T-helper 1 cell (primary cell): ENCODE measurements around the gene LRP1B.
"Not testable (repeated sequence)": the region's sequence is repeated elsewhere in the genome, so short reads cannot be mapped to it uniquely, and the experiment has no call there.

Source experiments
- DNase-seq, 5 donors: peaks; one replicate each; pipeline ENCODE4 v3.0.0-alpha.2; 2012 to 2020

LRP1B gene

DNA sequence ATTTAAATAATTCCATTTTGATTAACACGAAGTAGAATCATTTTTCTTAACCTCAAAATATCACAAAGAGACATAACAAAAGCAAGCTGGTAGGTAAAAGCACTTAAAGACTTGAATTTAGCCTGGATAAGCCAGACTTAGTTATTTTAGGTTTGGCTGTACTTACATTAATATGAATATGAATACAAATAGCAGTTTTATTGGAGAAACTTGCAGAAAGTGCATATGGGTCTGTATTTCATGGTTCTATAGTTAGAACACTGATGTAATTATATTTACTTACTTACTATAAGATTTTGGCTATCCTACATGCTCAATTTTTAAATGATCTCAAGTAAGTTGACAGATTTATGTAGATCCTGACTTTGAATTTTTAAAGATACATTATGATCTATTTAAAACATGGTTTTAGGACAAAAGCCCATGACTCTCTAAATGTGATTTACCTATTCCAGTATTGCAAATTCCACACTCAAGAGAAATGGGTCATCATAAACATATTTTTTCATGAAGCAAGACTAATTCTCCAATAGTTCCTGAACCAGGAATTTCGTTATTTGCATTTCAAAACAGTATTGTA is 1775.2 kb downstream of the LRP1B start:
- DNase-seq: no peak

DNA sequence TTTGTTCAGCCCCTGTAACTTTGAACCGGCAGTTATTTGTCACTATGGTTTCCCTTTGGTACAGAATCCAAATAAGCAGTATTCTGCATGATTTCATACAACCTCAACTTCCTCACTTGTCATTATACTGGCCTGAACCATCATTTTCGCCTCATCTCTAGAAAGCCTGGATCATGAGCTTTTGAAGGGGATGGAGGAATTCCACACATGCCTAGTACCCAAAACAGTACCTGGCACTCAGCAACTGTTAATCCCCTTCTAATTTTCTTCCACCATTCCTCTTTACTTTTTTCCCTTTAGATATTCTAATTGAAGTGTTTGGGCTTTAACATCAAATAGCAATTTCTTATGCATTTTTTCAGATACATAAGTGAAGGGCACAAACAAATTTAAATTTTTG is 1776.3 kb downstream of the LRP1B start:
- no peak for DNase-seq

DNA sequence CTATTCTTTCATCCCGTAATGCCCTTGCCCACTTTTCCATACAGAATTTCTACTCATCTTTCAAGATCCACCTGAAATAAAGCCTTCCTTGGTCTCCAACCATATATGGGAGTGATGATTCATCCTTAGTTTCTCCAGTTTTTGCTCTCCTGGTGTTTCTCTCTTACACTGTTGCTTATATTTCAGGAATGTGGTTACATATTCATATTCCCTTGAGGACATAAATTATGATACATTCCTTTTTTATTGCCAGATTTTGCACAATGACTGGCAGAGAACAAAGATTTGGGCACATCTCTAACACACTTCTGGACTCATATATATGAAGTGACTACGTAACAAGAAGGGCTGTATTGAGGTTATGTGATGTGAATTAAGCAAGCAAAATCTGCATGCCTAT is 1777.3 kb downstream of the LRP1B start:
- no peak for DNase-seq

DNA sequence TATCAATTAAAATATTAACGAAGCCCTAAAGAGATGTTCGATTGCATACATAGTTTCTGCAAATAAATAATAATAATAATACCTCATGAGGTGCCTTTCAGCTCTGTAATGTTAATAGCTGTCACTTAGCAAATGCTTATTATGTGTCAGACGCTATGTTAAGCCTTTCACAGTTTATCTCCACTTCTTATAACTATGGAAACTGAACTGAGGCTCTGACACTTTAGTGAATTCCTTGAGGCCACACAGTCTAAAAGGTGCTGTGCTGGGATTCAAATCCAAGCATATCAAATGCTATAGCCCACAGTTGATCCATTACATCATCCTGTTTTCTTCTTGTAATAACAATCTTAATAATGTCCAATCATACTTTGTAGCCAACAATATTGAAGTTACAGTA is 1779.1 kb downstream of the LRP1B start:
- DNase-seq: no peak

DNA sequence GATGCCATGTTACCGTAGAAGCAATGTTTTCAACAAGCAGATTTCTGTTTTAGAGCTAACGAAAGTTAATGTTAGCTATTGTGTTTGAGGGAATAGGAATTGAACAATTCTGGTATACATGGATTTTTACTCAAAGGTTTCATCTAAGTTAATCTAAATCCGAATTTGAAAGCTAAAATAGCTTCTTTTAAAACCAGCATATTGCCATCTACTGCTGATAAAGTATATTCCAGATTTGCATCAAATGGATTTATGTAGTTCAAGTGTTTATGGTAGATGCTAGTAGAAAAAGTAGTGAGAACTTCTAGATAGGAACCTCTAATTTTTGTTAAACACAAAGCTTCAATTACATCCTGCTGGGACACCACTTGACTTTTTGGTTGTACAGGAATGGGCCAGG is 1781.1 kb downstream of the LRP1B start:
- DNase-seq: no peak

DNA sequence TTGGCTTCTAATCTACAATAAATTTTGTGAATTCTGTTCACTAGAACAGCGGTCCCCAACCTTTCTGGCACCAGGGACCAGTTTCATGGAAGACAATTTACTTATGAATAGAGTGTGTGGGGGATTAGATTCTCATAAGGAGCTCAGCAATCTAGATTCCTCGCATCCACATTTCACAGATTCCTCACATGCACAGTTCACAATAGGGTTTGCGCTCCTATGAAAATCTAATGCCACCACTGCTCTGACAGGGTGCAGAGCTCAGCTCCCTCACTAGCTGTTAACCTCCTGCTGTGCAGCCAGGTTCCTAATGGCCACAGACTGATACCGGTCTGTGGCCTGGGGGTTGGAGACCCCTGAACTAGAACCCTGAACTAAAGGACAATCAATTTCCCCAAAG is 1782.0 kb downstream of the LRP1B start:
- no peak for DNase-seq

DNA sequence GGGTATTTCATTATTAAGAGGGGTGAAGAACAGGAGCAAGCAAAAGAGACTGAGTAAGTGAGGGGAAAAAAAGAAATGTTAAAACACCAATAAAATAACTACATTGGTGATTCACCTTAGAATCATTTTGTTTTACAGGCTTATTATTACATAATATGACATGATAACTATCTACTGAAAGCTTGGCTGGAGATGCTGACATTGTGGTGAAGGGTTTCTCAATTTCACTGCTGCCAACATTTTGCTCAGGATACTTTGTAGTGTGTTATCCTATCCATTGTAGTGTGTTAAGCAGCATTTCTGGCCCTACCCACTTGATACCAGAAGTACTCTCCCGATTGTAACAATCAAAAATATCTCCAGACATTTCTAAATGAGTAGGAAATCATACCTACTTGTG is 1786.0 kb downstream of the LRP1B start:
- DNase-seq: no peak

DNA sequence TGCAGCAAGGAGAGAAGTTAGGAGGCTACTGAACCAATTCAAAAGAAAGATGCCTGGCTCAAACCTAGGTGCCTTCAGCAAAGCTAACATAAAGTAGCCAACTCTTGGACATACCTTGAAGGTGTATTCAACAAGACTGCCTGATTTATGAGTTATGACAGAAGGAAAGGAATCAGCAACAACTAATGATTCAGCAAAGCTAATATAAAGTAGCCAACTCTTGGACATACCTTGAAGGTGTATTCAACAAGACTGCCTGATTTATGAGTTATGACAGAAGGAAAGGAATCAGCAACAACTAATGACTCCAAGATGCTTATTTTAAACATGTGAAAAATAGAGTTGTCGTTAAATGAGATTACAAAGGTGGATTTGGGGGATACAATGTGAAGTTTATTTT is 1786.5 kb downstream of the LRP1B start:
- DNase-seq: not testable (repeated sequence)

DNA sequence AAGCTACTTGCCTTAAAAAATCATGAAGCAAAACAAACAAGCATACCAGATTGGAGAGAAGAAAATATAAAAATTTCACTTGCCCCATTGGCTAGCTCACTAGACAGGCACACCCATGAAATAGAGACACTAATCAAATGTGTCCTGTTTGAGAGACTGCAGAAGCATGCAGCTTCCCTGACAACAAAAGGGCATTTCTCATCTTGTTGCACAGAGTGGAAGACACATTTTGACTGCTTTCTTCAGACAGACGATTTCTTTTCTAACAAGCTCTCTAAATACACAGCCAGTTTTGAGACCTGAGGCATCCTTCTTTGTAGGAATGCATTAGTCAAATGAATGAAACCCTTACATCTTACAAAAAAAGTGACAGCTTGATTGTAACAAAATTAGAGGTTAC is 1792.0 kb downstream of the LRP1B start:
- no peak for DNase-seq

DNA sequence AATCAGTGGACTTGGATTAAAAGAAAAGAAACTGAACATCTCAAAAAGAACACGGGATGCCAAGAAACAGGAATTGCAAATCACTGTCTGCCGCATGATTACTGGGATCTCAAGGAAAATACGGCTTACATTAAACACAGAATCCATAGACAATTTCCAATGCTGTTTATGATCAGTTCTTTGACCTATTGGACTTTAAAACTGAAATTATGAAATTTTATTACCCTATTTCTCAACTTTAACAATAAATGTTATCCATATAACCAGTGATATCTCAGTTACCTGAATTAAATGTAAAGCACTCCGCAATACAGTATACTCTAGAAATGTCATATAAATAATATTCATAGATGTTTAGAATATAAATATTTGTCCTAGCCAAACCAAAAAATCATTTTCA is 1793.8 kb downstream of the LRP1B start:
- DNase-seq: no peak

DNA sequence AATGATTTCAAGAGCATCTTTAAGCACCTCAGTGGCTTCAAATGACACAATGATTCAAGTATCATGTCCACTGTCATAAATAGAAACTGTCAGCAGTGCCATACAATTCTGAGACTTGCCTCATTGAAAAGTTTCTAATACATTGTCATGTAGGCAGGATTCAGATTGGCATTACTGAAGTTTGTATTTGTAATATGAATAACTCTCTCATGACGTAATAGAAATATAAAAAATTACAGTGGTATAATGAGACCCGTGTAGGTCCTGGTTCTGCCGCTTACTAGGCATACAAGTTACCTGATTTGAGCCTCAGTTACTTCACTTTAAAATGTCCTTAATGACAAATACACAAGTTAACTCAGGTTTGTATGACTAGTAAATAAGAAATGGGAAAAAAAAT is 1814.5 kb downstream of the LRP1B start:
- no peak for DNase-seq

DNA sequence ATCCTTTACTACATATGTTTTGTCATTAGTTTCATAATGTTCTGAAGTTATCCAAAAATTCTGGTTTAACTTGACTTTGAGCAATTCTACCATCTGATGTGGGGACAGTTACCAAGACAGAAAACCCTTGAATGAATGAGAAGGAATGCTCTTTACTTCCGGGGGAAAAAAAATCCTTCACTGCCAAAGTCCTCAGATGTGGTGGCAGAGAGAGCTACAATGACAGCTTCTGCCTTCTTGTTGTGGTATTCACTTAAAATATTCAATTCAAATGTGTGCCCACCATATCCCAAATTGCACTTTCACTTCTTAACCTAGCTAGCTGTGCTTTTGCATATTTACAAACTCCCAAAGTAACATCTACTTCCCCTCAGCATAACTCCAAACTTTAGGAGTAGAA is 1818.9 kb downstream of the LRP1B start:
- DNase-seq: no peak

DNA sequence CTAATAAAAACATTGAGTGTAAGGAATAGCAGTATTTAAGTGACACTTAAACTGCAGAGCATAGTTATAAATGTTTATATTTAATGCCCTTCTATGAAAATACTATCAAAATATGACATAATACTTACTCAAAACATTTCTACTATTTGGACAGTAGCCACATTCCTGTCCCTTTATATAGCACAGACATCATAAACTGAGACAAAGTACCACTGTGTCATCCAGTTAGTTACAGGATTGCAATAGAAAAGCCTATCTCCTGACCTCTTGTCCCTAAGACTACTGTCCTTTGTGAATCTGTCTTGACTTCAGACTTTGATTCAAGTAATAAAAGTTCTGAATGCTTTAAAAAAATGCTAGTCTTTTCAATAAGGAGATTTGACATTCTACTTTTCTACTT is 1822.1 kb downstream of the LRP1B start:
- no peak for DNase-seq

DNA sequence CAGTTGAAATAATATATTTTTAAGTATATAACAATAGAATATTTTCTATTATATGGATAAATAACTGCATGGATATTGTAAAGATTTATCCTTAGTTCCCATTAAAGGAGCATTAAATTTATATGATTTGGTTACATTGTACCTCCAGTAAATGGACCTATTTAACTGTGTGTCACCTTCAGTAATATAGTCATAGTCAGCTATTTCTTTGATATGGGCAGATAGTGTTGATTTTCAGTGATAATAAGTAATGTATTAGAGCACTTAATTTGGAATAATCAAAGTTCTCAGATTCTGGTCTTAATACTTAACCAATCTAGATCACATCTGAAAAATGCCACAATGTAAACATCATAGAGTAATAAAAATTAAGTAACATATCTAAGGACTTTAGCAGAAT is 1823.3 kb downstream of the LRP1B start:
- DNase-seq: no peak

DNA sequence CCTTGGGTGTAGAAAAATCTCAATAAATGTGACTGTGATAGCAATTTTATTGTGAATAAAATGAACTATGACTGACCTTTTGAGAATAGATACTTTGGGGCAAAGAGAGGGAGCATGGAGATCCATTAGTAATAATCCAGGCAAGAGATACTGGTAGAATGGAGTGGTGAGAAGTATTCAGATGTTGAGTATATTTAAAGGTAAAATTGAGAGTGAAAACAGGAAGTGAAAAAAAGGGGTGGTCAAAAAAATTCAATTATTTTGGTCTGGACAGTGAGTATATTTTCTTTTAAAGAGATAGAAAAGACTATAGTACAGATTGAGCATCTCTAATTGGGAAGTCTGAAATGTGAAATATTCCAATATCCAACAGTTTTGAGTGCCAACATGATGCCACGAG is 1835.0 kb downstream of the LRP1B start:
- no peak for DNase-seq

DNA sequence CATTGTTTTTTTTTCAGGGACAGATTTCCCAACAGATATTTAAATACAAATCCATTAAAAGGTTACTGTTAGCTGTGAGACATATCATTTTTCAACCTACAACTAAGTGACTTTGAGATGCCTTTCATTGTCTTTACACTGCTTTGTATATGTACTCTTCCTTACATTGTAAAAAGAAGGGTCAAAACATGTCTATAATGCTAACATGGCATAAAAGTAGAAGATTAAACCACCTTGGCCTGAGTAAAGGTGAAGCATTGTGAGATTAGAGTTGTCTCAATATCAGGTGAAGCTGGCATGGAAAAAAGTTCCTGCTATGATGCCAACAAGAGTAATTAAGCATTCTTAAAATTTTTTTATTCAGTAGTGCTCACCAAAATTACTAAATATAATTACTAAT is 1842.1 kb downstream of the LRP1B start:
- no peak for DNase-seq

DNA sequence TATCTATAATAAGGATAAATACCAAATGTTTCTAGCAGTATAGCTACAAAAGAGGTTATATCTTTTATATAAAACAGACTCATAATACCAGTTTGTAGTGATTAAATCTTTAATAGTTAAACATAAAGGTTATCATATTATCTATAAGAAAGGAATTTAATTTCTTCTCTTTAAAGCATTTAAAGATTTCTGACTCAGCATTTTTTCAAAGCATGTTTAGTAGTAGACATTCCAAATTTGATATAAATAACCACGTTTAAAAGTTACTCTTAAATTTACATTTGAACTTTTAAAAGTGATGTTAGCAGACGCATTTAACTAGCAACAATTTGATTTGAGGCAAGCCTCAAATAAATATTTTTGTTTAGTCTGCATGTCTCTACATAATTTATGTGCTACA is 1842.6 kb downstream of the LRP1B start:
- DNase-seq: no peak

DNA sequence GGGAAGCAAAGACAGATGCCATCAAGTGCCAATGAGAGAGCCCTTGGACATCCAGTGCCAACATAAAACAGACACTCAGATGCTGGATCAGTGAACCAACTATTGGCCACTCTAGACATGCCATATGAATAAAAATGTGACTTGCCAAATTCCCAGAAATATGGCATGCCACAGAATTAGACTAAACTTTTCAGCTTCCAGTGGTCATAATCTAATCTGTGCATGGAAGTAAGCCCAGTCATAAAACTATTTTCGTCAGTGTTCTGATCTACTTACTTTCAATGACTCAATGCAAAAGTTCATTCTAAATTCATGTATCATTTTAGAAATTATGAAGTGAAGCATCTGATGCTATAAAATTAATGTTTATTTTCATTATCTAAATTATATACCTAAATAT is 1844.4 kb downstream of the LRP1B start:
- DNase-seq: no peak

DNA sequence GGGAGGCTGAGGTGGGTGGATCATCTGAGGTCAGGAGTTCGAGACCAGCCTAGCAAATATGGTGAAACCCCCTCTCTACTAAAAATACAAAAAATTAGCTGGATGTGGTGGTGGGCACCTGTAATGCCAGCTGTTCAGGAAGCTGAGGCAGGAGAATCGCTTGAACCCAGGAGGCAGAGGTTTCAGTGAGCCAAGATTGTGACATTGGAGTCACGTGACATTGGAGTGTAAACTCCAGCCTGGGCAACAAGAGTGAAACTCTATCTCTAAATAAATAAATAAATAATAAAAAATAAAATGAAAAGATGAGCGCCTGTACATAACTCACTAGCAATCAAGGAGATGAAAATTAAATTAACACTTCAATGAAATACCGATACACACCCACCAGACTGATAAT is 1853.5 kb downstream of the LRP1B start:
- not testable (repeated sequence) for DNase-seq

DNA sequence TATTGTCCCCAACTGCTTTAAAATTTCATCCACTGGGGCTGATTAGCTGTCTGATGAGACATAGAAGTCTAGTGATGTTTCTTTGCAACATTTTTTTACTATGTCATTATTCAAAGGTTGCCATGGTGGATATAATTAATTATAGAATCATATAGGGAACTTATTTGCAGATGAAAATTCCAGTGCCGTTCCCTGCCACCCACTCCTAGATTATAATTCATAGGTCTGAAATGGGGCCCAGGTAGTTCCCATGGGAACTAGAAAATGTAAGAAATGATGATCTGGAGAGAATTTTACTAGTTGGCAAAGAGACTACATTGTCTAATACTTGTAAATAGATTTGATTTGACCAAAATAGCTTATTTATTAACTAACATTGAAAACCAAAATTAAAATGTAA is 1854.2 kb downstream of the LRP1B start:
- no peak for DNase-seq

DNA sequence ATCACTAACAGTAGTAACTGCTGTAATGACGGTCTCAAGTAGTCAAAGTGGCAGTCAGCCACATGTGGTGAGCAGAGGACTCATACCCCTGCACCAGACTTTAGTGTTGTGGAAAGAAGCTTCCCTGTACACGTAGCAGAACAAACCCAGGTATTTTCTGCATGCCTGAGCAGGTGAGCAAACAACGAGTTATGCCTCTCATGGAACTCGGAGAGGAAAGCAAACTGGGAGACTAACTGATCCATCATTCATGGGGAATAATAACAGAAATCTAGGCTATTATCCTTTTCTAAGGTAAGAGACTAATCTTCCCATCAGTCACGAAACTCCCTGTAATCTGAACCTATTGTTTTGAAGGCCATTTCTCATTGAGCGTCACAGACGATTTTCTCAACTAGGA is 1855.4 kb downstream of the LRP1B start:
- no peak for DNase-seq

DNA sequence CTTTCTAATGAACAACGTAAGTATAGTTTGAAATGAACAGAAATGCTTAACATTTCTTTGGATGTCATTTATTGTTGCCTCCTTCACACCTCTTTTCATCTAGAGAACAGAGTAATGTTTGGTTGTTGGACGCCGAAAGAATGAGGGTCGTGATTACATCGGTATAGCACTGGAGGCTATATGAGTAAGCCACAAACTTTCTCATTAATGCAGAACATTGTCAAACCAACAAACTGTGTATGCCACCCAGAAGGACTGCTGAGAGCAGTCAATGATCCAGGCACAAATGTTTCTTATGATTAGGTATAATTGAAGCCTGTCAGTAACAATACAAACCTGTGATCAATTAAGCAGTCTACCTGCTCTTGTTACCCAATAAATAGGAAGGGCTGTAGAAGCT is 1855.9 kb downstream of the LRP1B start:
- no peak for DNase-seq

DNA sequence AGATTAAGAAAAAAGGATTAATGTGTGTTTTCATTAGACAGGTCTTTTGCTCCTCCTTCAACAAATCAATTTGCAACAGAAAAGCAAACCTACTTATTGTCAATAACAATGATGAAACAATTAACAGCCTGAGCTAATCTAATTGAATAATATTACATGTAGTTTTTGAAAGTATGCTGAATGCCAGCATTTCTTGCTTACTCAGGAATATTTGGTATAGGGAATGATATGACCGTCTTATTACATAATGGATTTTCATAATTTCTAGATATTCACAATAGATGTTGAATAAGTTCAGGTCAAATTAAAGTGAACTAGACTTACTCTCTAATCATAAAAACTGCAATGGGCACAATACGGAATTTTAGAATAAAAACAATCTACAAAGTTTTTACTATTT is 1856.9 kb downstream of the LRP1B start:
- DNase-seq: no peak

DNA sequence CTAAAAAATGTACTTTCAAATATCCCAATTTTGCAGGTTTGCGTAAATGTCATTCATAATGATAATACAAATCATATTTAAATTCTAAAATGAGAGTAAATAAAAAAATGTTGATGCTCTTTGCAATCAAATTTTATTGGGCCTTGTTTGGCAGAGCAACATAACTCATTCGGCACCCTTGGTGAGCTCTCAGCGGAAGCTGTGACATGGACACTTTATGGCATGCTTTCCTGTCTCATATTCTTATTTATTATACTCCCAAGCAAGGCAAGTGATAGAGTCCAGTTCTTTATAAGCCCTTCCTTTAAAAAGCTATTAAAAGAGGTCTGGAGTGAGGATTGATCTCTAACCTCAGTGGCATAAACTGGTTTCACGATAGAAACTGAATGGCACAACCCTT is 1857.4 kb downstream of the LRP1B start:
- DNase-seq: no peak

DNA sequence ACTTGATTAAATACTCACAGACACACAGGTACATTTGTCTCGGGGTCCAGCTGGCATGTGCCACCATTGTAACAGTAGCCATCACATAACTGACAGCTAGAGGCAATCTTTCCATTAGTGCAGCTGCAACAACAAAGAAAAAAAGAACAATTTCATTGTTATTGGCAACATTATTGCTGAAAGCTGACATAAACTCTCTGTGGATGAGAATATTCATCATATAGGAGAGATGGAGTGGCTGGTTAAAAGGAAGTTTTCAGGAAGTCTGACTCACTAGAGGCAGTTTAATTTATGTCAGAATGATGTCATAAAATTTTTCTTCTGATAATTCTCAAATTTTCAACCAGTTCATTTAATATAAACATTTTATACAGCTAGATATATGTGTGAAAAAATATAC is 1860.6 kb downstream of the LRP1B start:
- no peak for DNase-seq

DNA sequence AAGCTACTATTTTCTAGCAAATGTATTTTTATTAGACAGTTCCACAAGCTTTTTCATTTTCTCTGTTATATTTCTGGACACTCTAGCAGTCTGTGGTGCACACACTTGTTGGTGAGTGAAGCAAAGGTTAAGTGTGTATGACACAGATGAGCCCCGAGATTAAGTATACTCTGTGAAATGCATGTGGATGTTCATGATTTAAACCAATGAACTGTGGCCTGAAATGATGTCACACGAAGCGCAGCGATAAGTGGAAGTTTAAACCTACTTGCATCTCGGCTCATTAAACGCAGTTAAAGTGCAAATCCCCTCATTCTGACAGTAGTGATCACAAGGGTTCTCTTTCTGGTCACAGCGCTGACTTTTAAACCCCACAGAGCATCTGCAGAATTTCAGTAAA is 1861.8 kb downstream of the LRP1B start:
- DNase-seq: no peak
